Non-pigmented ciliary epithelial cell (primary cell): Measurements from ENCODE around the gene DOLPP1.

Experiments used
- DNase-seq: peaks from one replicate; pipeline ENCODE4 v3.0.0-alpha.2; 2010; ENCODE audit warnings: low read depth

The DOLPP1 gene

DNA sequence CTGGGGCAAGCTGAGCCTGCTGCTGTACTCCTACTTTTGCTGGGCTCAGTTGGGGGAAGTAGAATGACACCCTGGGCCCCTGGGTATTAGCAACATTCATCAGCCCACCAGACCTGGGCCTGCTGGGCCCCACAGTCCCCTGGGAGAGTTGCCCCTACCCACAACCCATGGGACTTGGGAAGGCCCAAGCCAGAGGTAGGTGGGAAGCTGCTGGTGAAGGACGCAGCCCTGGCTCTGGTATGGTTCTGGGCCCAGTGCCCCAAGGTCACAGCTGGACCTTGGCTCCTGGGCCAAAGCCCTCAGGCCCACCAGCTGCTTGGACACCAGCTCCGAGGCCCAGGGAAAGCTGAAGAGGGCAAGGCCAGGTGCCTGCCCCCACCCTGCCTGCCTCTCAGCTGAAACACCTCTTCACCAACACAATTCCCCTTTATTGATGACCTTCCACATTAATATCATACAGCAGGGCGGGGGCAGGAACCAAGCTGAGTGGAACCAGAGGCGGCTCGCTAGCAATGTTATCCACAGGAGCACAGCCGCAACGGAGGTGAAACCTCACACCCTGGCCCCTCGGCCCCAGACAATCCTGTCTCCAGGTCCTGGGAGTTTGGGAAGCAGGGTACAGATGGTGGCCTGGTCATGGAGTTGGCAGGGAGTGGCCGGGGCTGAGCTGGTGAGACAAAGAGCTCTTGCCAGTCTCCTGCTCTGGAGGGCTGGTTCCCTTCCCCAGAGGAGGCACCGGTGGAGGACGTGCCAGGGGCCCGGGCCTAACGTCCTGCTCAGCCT lies 13.7 kb downstream of the DOLPP1 start:
- DNase-seq = no peak

DNA sequence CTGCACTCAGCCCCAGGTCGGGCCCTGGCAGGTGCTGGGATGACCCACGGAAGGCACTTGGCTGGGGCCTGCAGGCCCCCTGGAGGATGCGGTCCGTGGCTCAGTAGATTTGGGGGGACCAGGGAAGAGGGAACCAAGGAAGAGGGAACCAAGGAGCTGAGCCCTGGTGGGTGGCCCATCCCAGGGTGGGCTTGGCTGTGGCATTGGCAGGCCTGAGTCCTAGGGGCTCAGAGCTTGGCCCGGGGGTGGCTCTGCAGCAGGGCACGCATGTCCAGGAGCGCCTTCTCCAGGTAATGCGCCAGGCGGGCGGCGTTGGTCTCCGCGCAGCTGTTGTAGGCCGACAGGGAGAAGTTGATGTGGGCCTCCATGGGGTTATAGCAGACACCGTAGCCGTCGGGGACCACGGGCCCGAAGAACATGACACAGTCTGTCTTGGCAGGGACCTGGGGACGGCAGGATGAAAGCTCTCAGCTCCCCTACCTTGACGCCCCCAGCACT lies 14.3 kb downstream of the DOLPP1 start:
- no peak for DNase-seq

DNA sequence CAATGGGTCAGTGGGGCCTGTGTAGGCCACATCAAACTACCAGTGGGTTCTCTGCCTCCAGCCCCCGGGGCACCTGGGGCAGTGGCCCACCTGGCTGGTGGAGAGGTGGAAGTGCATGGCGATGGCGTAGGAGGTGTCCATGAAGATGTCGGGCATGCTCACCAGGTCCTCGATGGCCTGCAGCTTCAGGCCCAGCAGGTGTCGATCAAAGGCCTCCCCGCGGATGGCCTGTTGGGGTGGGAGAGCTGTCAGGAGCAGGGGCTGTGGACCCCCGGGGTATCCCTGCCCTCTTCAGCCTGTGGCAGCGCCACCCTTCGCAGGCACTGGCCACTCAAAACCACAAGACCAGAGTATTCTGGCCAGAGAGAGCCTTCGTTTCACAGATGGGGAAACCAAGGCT lies 15.0 kb downstream of the DOLPP1 start:
- DNase-seq = no peak

DNA sequence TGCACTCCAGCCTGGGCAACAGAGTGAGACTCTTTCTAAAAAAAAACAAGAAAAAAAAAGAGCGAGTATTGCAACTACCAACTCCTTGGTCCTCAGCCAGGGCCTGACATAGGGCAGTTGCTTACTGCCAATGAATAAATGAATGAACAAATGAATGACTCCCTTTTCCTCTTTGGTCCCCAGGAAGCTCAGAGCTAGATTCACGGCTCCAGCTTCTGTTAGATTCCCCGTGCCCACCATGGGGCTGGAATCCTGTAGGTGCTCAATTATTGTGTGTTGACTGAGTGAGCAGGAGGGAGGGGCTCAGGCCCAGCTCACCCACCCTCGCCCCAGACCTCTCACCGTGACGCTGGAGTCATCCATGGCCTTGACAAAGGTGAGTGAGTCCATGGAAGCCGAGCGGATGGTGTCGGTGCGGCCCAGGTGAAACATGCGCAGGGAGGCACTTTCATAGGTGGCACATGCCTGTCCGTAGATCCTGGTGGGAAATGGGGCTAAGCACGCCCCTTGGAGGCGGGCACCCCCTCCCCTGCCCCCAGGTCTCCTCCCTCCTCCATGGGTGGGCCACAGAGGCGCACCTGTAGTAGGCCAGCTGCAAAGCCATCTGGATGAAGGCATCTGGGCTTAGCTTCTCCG lies 16.9 kb downstream of the DOLPP1 start:
- no peak for DNase-seq

DNA sequence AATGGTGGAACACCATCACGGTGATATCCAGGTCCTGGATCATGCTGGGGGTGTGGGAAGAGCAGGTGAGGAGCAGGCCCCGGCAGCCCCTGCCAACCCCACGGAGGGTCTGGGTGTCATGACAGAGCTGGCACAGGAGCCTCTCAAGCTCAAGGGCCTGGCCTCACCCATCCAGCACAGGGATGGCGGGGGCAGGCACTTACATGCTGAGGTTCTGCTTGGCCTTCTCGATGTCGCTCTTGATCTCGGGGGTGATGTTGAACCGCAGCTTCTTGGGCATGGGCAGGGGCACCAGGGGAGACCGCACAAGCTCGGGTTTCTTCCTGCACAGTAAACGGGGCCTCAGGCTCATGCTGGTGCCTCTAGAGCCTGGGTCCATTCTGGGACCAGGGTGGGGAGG lies 17.4 kb downstream of the DOLPP1 start:
- no peak for DNase-seq

DNA sequence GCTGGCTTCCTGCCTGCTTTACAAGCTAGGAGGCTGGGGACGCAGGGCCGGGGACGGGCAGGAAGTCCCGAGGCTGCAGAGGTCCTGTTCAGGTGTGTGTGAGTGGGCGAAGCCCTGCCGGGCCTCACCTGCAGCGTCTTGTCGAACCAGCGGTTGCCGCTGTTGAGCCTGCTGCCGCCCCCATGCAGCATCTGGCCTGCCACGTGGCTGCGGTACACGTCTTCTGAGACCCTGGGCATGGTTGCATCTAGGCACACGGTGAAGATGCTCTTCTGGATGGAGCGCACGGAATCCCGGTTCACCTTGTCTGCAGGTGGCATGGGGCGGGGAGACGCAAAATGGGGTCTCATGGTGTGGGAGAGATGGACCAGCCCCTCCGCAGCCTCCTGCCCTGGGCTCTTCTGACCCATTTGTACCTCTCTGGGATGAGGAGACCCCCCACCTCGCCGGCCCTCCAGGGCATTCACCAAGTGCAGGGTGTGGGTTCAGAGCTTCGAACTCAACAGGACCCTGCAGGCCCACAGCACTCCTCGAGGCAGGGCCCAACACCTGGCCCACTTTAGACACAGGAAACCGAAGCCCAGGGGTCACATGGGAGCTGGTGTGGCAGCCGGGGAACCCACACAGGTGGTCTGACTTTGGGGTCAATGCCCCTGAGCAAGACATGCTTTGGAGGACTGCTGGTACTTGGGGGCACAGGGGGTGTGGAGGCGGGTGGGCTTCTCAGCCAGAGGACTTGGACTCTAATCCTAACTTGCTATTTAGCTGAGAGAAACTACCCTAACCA lies 19.7 kb downstream of the DOLPP1 start:
- no peak for DNase-seq

DNA sequence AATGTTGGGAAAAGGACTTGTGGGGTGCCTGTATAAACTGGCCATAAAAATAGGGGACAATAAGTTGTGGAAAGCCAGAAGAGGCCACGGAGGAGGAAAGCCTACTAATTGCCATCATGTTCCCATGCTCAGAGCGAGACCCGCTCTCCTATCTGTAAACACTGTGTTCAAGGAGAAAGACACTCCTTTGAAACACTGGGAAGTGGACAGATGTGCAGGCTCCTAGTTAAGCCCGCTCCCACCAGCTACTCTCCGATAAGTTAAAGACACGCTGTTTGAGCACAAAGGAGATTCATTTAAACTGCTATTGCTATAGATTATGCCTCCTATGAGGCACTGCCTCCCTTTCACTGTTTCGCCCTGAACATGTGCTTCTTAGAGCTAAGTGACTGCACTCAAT lies 20.4 kb downstream of the DOLPP1 start:
- DNase-seq = no peak

DNA sequence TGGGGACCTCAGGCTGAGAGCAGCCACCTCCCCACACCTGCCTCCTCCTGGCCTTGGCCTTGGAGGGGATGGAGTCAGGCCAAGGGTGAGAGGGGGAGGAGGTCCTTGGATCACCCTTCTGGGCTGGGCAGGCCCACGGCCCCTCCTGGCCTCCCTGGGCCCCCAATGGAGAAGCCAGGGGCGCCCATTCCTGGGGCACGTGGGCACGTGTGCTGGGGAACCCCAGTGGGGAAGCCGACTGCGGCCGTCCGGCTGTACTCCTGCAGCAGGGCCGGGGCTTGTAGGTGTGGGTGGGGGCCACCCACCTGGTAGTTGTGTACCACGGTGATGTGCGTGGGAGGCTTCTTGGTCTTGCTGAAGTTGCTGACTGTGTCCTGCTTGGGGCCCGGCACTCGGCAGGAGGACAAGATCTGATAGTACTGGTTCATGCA lies 21.2 kb downstream of the DOLPP1 start:
- DNase-seq = no peak

DNA sequence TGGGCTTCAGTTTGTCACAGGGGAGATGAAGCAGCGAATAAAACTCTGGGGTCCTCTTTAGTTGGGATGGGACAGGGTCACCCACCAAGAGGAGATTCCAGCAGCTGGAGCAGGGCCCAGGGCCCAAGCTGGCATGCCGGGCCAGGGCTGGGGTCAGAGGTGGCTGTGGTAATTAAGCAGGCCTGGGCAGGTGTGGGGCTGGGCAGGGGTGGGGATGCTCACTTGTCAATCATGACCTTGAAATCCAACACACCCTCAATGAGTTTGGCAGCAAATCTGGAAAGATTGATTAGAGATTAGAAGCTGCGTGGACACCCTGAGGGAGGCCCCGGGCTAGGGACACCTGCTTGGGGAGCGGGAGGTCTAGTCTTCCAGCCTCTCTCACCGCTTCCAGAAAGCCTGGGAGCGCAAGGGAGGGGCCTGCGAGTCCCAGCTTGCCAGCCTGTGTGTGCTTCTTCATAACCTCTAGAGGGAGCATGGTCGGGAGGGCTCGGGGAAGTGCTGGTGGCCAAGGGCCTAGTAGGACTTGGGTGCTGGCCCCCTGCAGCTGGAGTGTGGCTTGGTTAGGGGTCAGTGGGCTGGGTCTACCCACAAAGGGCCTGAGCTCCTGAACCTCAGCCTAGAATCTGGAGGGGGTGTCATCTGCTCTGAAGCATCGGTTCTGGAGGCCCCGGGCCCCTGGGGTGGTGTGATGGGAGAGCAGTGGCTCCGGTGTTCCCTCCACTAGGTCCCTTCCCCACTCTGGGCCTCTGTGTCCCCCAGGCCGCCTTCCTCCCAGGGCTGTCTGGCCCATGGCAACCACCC lies 22.1 kb downstream of the DOLPP1 start:
- DNase-seq = no peak

DNA sequence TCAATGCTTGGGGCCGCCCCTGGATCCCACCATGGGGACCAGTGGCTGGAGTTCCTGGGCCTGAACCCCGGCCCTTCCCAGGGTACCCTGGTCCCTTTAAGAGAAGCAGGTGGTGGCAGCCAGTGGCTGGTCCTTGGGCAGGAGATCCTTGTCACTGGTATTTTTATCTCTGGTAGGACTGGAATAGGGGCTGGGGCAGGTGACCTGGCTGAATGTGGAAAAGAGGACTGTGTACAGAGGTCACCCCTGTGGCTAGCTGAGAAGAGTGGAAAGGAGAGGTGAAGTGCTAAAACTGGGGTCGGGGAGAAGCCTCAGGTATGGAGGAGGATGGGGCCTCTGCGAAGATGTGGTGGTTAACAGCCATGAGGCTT lies 22.7 kb downstream of the DOLPP1 start:
- DNase-seq = no peak

DNA sequence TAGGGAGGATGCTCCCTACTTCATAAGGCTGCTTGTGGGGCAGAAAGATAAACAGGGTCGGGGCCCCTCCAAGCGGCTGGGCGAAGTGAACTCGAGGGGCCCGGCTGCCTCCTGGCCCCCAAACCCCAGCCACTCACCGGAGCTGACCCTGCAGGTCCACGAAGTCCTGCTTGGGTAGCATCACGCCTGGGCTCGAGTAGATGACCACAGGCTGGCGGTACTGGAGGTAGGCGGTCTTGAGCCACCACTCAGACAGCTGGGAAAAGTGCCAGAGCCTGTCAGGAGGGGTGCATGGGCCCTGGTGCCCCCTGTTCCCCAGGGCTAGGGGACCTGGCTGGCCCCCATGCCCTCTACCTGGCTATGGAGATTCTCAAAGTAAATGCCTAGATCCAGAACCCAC lies 23.1 kb downstream of the DOLPP1 start:
- no peak for DNase-seq

DNA sequence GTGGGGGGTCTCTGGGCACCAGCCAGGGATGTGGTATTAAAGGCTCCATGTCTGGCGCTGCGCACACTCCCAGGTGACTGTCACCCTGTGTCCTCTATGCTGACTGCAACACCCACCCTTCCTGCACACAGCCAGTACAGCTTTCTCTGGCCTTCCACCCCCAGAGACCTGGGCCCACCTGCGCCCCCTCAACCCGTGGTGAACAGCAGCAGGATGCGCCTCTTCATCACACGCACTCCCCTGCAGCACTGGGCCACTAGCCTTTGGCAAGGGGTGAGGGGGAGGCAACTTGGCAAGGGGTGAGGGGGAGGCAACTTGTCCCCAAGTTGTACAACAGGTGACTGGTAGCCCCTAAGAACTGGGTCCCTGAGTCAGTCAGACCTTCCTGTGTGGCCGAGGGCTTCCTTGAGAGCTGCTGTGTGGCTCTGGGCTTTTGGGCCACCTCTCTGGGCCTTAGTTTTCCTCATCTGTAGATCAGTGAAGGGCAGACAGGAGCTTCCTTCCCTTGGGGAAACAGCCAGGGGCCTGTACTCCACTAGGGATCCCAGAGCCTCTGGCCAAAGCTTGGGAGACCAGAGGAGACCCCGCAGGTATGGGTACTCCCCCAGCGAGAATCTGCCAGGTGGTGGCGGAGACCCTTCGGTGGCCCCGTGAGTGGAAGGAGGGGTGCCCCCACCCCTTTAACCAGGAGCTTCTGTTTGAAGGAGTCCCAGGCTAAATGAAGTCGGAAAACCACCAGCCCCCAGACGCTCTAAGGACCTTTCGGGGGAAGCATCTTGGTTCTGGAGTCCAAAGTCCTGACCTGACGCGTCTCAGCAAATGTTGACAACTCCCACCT lies 25.2 kb downstream of the DOLPP1 start:
- DNase-seq = no peak

DNA sequence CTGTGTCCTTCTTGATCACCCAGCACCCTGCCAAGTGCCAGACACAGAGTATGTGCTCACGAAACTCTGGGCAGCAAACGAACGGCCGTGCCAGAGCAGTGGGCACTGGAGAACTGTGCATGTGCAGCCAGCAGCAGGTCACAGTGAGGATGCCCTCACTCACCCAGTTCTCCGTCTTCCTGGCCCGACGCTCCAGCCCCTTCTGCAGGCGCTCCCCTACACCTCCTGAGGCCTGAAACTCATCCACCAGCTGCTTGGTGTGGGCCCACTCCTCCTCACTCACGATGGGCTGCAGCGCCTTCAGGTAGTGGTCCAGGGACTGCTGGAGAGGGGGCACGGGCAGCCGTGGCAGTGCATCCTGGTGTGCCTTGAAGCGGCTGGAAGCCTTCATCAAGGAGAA lies 26.7 kb downstream of the DOLPP1 start:
- DNase-seq = no peak

DNA sequence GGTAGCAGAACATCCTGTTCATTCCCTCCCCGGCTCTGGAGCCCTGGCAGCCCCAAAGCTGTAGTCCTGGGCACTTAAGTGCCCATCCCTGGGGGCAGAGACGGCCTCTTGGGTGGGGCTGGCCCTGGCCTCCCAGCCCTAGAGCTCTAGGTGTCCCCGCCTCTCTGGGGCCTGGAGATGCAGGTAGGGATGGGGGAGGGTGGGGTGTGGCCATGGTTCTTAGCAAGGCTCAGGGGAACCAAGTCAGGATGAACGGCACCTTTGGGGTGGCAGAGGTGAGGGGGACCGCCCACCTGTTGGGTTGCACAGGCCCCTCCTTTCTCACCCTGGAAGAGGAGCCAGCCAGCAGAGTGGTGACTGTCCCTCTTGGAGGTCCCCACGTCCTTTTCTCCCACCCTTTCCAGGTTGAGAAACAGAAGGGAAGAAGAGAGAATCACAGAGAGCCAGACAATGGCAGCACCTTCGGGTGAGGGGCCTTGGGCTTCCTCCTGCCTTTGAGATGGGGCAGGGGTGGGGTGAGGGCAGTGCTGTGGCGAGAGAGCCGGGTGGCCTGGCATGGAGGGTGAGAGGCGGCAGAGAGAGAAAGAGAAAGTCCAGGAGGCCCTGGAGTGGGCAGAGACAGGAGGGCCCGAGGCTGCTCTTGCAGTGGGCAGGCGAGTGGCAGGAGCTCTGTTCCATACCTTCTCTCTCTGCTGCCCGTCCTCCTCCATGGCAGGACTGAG lies 27.3 kb downstream of the DOLPP1 start:
- no peak for DNase-seq

DNA sequence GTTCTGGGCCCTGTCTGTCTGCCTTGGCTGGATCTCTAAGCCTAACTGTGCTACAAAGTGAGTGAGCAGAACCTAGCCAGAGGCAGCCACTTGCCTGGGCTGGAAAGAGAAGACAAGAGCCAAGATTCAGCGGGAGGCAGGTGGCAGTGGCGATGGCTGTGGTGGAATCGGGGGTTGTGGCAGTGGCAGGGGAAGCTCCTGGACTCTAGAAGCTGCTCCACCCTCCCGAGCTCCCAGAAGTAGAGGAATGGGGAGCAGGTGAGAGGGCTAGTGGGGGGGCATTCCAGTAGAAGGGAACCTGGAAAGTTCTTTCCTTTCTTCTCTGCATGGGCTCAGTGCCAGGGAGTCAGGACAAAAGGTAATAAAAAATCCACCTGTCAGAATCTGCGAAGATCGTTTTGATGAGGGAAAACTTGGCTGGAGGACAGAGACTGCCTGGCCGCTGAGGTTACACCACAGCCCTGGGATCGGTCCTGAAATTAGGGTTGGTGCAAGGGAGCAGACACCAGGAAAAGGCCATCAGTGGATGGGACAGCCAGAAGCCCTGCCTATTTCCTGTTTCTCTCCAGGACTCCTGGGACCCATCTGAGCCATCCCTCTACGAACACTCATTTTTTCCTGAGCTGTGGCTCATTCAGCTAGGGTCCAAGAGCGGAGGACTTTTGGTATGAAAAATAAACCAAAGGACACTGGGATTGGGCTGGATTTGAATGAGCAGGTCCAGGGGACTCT lies 28.1 kb downstream of the DOLPP1 start:
- DNase-seq = no peak

DNA sequence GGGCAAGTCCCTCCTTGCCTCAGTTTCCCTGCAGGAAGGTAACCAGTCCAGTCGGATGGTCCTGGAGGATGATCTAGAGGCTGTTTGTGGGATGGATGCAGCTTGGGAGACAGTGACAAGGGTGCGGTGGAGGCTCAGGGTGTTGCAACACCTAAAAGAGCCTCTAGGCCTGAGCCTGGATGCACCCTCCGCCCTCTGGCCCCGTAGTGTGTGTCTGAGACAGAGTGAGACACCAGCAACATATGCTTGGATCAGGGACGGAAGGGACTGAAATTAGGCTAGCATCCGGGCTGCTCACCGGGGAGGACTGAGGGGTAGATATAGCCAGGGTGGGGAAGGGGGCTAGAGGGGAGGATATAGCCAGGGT lies 28.6 kb downstream of the DOLPP1 start:
- no peak for DNase-seq

DNA sequence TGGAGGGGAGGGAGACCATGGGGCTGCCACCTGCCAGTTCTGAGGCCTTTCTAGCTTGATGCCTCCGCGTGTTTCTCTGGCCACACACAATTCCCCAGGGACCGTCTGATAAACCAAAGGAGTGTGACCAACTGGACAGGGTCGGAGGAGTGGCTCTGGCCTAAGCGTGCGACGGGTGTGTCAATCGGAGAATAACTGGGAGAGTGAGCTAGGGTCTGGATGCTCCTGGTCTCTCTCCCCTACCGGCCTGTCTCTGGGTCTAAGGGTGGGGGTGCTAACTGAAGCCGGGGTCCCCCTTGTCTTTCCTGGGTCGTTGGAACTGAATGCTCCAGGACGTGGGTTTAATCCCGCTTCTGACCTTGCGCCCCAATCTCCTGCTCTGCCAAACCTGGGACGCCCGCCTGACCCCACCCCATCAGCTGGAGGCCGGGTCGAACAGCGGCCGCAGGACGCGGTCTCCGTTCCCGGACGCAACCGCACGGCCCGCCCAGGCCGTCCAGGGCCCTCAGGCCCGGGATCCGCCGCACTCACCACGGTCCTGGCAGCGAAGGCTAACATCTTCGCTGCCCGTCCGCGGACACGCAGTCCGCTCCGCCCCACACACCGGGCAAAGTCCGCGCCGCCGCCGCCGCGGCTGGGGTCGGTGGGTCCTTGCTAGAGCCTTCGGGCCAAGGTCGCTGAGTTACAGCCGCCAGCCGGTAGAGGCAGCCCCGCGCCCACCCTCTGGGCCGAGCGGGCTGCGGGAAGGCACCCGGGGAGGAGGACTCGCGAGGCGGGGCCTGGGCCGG lies 29.2 kb downstream of the DOLPP1 start:
- DNase-seq = no peak

DNA sequence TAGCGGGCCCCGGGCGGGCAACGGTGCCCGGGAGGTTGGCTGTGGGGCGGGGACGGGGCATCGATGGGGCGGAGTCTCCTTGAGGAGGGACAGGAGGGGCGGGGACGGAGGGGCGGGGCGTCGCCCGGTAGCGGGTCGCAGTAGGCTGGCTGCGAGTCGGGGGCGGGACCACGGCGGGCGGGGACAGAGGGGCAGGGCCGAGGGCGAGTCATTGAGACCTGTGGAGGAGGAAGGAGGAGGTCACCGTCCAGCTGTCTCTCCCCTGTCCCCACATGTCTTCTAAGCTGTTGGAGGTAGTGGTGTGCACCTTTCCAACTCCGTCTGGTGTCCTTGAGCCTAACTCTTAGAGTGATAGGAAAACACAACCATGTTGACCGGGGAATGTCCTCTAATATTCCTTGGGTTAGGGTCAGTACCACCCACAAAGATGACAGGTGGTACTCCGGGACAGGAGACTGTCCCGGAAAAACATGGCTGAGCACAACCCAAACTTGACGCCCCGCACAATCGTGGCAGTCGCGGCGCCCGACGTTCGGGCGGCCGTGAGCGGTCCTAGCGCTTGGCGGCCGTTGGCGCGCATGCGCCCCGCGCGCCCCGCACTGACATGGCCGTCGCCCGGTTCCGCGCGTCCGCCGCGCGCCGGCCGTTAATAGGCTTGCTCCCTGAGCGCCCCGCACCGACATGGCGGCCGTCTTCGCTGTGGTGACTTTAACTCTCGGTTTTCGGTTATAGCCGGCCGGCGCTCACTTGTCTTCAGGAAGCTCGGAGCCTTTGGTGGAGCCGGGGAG lies 30.0 kb downstream of the DOLPP1 start, which contains the start of the genes CRAT and PTPA:
CRAT (minus strand) TSS at position 54 of the 788 bp plus-strand sequence. CDS start 284 bp downstream, outside the sequence.
PTPA (plus strand) TSS at position 676 of the 788 bp plus-strand sequence. CDS start 186 bp downstream, outside the sequence.
- DNase-seq = peak; percentile 63
